Stimulated activated CD4-positive, alpha-beta T cell treated with anti-CD3 and anti-CD28 coated beads, Interleukin-1b, Interleukin-23, amount 100 ng/mL, for 1 hour (primary cell): ENCODE data around the gene WWOX.

Experiments
- DNase-seq, 2 donors: peaks; one replicate each; pipeline ENCODE4 v3.0.0-alpha.2; 2020; ENCODE audit warnings: low read depth in 2 of 2

The WWOX gene

DNA sequence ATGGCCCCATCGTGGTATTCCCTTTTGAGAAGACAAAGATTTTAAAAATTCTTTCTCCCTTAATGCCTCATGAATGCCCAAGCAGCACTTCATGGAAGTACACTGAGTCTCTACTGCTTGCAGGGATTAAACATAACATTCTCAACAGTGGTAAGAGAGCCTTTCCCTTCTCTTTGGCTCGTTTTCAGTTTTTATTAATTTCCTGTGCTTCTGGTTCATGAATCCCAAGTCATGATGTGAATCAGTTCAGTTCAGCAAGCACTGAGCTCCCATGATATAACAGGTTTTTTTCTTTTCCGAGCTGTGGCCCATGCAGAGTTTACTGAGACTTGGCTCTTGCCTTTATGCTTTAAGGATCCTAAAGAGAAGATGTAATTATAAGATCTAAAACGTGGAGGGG lies 175.3 kb downstream of the WWOX start:
- DNase-seq = no peak

DNA sequence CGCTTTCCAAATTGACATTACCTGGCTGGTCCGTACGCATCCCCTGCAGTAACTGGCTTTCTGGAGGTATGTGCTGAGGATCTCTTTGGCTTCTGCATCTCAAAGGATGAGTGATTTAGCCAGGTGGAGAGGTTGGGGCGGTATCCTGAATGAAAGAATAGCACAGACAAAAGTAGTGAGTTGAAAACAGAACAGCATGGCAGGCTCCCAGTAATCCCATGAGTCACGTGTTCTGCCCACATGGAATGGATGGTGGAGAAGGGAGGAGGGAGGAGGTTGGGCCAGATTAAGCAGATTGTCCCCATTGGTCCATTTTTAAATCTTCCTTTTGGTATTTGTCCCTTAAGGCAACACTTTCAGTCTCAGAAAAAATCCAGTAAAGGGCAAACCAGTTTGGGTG lies 176.0 kb downstream of the WWOX start:
- DNase-seq = no peak

- no peak for DNase-seq
These were observed 178.0 kb downstream of the WWOX start for GRCh38 chr16:78277321-78278055.

- no peak for DNase-seq
These were observed 178.6 kb downstream of the WWOX start for GRCh38 chr16:78278056-78278450.

- DNase-seq = no peak
These were observed 181.7 kb downstream of the WWOX start for GRCh38 chr16:78281115-78281514.

DNA sequence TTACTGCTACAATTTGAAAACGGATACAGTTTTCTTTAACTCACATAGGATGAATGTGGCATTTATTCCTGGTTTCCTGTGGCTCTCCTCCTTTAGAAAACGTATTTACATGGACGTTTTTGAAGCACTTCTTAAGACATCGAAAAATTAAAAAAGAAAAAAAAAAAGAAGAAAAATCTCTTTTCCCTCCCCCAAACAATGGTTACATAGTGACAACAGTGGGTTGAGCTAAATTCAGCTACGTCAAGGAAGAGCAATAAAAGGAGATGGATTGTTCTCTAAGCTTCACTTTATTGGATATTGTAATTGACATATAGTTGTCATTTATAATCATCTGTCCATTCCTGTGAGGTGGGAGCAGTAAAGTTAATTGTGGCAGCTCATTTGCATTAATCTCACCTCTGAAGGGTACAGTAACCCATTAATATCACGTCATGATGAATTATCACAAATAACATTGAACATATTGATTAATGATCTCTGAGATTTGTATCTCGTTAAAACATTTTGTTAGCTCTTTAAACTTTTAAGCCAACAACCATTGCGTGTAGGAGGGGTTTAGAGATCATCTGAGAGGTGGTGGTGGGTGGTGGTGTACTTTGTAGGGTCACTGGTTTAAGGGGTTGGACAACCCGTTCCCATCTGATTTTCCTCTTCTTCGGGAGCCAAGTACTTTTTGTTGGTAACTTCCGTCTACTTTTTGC lies 184.2 kb downstream of the WWOX start:
- no peak for DNase-seq

GRCh38 chr16:78284326-78284725 lies 184.9 kb downstream of the WWOX start:
- DNase-seq = no peak

- DNase-seq = no peak
These were observed 185.5 kb downstream of the WWOX start for GRCh38 chr16:78284957-78285434.

DNA sequence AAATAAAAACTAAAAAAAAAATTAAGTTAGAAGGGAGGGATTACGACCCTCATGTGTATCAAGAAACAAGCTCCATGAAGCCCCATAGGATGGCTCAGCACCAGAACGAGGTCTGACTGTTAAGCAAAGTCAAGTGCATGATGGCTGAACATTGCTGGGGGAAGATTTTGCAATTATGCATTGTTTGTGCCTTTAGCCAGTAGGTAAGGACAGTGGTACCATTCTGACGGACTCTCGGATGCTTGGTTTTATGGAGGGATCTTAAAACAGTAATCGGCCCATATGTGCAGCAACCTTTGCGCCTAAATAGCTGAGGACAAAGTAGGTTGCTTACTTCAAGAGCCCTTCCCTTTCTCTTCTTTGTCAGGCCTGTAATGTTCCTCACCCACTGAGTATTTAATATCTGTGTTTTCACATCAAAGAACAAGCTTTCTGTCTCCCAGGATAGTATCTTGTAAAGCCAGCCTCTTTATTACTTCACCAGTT lies 186.0 kb downstream of the WWOX start:
- no peak for DNase-seq

GRCh38 chr16:78286065-78286464 lies 186.6 kb downstream of the WWOX start:
- no peak for DNase-seq

- no peak for DNase-seq
These were observed 189.4 kb downstream of the WWOX start for GRCh38 chr16:78288888-78289287.

DNA sequence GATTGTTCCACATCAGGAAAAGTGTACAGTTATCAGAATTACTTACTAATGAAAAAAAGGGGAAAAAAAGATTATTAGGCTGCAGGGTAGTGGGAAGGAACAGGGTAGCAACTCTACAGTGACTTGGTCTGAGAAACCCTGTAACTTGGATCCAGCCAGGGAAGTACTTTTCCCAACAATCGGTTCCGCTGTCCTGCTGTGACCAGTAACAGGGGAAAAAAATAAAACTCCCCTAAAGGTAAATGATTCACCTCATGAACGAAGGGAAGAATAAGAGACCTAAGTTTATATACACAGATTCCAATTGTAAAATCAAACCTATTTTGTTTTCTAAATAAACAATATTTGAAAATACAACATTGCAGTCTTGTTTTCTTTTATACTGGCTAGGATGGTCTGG lies 189.9 kb downstream of the WWOX start:
- DNase-seq = no peak

GRCh38 chr16:78289844-78290277 lies 190.4 kb downstream of the WWOX start:
- no peak for DNase-seq

- DNase-seq = no peak
These were observed 190.9 kb downstream of the WWOX start for GRCh38 chr16:78290395-78290794.

DNA sequence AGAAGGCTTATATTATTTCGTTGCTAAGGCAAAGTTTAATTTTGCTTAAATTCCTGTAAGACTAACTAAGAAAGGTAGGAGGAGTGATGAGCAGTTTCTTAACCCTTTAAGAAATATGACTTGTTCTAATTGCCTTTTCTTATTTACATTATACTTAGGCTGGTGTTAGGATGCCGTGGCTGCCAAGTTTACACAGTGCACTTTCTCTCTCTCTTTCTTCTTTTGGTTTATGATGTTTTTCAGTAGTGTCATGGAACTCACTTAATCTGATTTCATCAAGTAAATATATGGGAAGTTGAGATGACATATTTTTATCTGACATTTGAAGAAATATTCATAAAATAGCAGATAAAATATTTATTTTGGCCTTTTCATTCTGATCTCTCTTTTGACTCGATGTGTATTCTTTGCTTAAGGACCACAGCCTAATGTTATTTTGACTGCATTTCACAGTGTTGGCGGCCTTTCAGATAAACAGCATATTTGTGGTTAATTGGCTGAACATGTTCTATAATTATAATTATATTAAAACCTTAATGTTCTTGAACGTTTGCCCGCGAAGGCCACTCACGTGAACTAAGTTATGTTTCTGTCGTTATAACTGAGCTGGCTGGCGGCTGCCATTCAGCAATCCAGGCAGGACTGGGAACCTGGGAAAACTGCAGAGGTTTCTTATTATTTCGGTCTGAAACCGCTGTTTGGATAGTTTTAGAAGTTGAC lies 191.6 kb downstream of the WWOX start:
- DNase-seq = no peak

DNA sequence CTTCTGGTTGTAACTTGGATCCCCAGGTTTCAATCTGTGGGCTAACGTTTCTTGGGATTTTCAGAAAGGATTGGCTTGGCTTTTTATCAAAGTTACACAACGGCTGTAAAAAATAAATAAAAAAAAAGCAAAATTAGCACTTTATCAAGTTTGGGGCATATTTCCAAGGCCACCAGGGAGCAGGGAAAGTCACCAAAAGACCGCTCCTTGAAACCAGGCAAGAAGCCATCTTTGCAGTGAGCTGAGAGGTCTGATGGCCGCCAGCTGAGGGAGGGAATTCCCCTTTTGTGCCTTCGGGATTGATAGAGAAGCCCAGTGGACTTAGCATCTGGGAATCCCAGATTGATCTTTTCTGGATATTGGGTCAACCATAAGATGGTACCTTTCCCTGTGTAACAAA lies 192.2 kb downstream of the WWOX start:
- DNase-seq = no peak

- DNase-seq = no peak
These were observed 192.8 kb downstream of the WWOX start for GRCh38 chr16:78292086-78292843.

DNA sequence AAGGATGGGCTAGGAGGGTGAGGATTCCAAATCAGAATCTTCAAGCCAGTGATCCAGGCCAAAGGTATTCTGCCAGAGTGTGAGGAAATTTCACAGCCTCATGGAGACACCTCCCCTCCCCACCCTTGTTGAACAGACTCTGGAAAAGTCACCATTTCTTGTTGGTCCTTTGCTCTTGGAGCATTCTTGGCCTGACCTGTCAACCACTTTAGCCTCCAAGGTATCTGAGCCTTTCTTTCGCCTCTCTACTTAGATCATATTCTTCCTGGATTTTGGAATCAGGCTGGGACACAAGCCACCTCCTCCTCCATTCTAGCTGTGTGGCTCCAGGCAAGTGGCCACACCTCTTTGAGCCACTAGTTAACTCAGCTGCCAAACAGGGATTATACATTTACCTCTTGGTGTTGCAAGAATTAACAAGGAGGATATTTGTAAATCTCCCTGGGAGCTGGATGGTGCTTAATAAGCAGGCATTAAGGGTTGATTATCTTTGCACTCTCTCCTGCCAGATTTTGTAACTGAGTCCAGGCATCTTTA lies 193.5 kb downstream of the WWOX start:
- DNase-seq = no peak

- DNase-seq = no peak
These were observed 195.2 kb downstream of the WWOX start for GRCh38 chr16:78294538-78295225.

GRCh38 chr16:78297066-78297666 lies 197.7 kb downstream of the WWOX start:
- DNase-seq = no peak
